HCT116 (cell line): ENCODE results near the gene LGALS3. TPM values are rescaled to one million over a fixed set of nuclear protein-coding genes. Genes with fewer than 3 reads are reported as not detected.

ENCODE experiments used
- ATAC-seq: fragments of 200-7000 bp; cut with Tn5 transposase; 2 replicates; pipeline ENCODE4 v1.9.1; 2020; ENCODE audit warnings: mild to moderate bottlenecking, moderate library complexity
- BruUV-seq: library from RNA; stranded (reverse); fragments of 400-500 nt; replicated peaks from 2 replicates; lab custom pipeline; 2021; lab: Mats Ljungman, UMichigan
- CTCF ChIA-PET: fragments of 300-600 bp; sonication (Branson Sonifier 250); formaldehyde crosslinking; loops from one replicate; lab custom pipeline; 2021; ENCODE audit warnings: antibody characterized with exemption; lab: Charles Lee
- POLR2A ChIA-PET: fragments of 300-600, 350-600 bp; sonication (Branson Sonifier 250); formaldehyde crosslinking; loops from one replicate; lab custom pipeline; 2021; ENCODE audit warnings: antibody characterized with exemption; lab: Charles Lee
- RAD21 ChIA-PET, 2 experiments: fragments of 300-600 bp; sonication (Branson Sonifier 250); formaldehyde crosslinking; loops; one replicate each; lab custom pipeline; 2023; ENCODE audit warnings: low total read pairs in 2 of 2; ENCODE audit not compliant: uncharacterized antibody in 2 of 2, unreplicated experiment in 2 of 2, low non-redundant PET in 1 of 2; lab: Charles Lee
- DNase-seq: peaks from one replicate; pipeline ENCODE4 v3.0.0-alpha.2; 2010; ENCODE audit warnings: low read depth, low spot score
- H2AFZ ChIP-seq: fragments of 200-600 bp; shearing (Covaris generic), sonication (generic); 2 replicates; pipeline ENCODE4 v1.6.1; 2017; ENCODE audit warnings: low read depth, mixed run types, mixed read lengths, antibody characterized with exemption, low read length; ENCODE audit not compliant: poor library complexity, severe bottlenecking
- H3K27ac ChIP-seq: 2 replicates; pipeline ENCODE4 v1.5.1; 2012; ENCODE audit warnings: low read depth, low read length
- H3K27me3 ChIP-seq: fragments of 200-600 bp; sonication (generic); 2 replicates; pipeline ENCODE4 v1.6.1; 2016; ENCODE audit warnings: mixed run types, low read length, mixed read lengths; ENCODE audit not compliant: insufficient read depth
- H3K36me3 ChIP-seq, 2 experiments: fragments of 200-500 bp in 1 of 2; fragments of 200-600 bp in 1 of 2; sonication (Bioruptor generic) in 1 of 2; sonication (generic) in 1 of 2; 2 replicates each; pipeline versions ENCODE4 v1.5.1 to v1.6.1; 2014 to 2016; ENCODE audit warnings: low read length in 2 of 2, inconsistent platforms in 1 of 2, mixed read lengths in 1 of 2, mixed run types in 1 of 2; ENCODE audit not compliant: insufficient read depth in 2 of 2, control insufficient read depth in 1 of 2
- H3K4me1 ChIP-seq, 2 experiments: fragments of 200-600 bp in 1 of 2; sonication (generic) in 1 of 2; 2 replicates each; pipeline versions ENCODE4 v1.5.1 to v1.6.1; 2012 to 2017; ENCODE audit warnings: low read length in 2 of 2, inconsistent platforms in 1 of 2, mild to moderate bottlenecking in 1 of 2, mixed read lengths in 1 of 2, mixed run types in 1 of 2, moderate library complexity in 1 of 2; ENCODE audit not compliant: insufficient read depth in 2 of 2, control insufficient read depth in 1 of 2
- H3K4me2 ChIP-seq: fragments of 200-600 bp; sonication (generic); 2 replicates; pipeline ENCODE4 v1.6.1; 2017; ENCODE audit warnings: mixed run types, low read length, mixed read lengths
- H3K4me3 ChIP-seq, 2 experiments: fragments of 200-600 bp in 1 of 2; sonication (generic) in 1 of 2; replicated peaks in 1 of 2; 2 replicates each; pipeline ENCODE4 v1.5.1; 2011 to 2016; ENCODE audit warnings: low read length in 2 of 2, control low read depth in 1 of 2, low read depth in 1 of 2, mild to moderate bottlenecking in 1 of 2, mixed read lengths in 1 of 2, mixed run types in 1 of 2
- H3K79me2 ChIP-seq: fragments of 200-600 bp; sonication (generic); 2 replicates; pipeline ENCODE4 v1.6.1; 2017; ENCODE audit warnings: mild to moderate bottlenecking, mixed run types, low read length, moderate library complexity, mixed read lengths; ENCODE audit not compliant: insufficient read depth
- H3K9ac ChIP-seq: fragments of 200-600 bp; sonication (generic); 2 replicates; pipeline ENCODE4 v1.6.1; 2016; ENCODE audit warnings: low read length, mixed read lengths
- H3K9me2 ChIP-seq: fragments of 200-600 bp; sonication (generic), shearing (Covaris generic); 2 replicates; pipeline ENCODE4 v1.6.1; 2017; ENCODE audit warnings: mixed run types, mild to moderate bottlenecking, moderate library complexity; ENCODE audit not compliant: insufficient read depth
- H3K9me3 ChIP-seq, 2 experiments: fragments of 200-500 bp in 1 of 2; fragments of 200-600 bp in 1 of 2; sonication (Bioruptor generic) in 1 of 2; sonication (generic) in 1 of 2; 2 replicates each; pipeline ENCODE4 v1.6.1; 2014 to 2017; ENCODE audit warnings: low read length in 2 of 2, mixed read lengths in 2 of 2, inconsistent platforms in 1 of 2, low read depth in 1 of 2, mild to moderate bottlenecking in 1 of 2, mixed run types in 1 of 2, moderate library complexity in 1 of 2; ENCODE audit not compliant: control insufficient read depth in 1 of 2, insufficient read depth in 1 of 2
- H4K20me1 ChIP-seq: fragments of 200-600 bp; sonication (generic), shearing (Covaris generic); 2 replicates; pipeline ENCODE4 v1.6.1; 2017; ENCODE audit warnings: mixed run types, mild to moderate bottlenecking, moderate library complexity; ENCODE audit not compliant: insufficient read depth
- CEBPB ChIP-seq: IDR thresholded peaks from 2 replicates; pipeline ENCODE4 v1.6.1; 2012; ENCODE audit warnings: low read depth
- ELF1 ChIP-seq: IDR thresholded peaks from 2 replicates; pipeline ENCODE4 v1.6.1; 2012; ENCODE audit warnings: low read depth, borderline replicate concordance
- EZH2 ChIP-seq: fragments of 200-600 bp; sonication (generic); IDR thresholded peaks from 2 replicates; pipeline ENCODE4 v1.6.1; 2017; ENCODE audit warnings: antibody characterized with exemption, mixed run types
- EZH2phosphoT487 ChIP-seq: fragments of 200-600 bp; IDR thresholded peaks from 2 replicates; pipeline ENCODE4 v1.6.1; 2018; ENCODE audit warnings: antibody characterized with exemption, borderline replicate concordance
- ZFX ChIP-seq: fragments of 450-650 bp; IDR thresholded peaks from 2 replicates; pipeline ENCODE4 v1.6.1; 2017
- intact Hi-C: fragments of 100-400 bp; cut with micrococcal nuclease; formaldehyde crosslinking; loops from 2 replicates; pipeline ENCODE4 v1.10.0; 2022
- total RNA-seq: library from RNA; stranded (reverse); gene quantifications from one replicate; pipeline ENCODE4 v1.2.1, GENCODE V29; 2021; ENCODE audit not compliant: unreplicated experiment

Gene LGALS3
- total RNA-seq, 1 experiment from 2014 or later, result 86.1 TPM

GRCh38 chr14:55088356-55088755, 40.7 kb upstream of the LGALS3 start:
- TF ChIP-seq ZFX (no peak), EZH2phosphoT487 (no peak), EZH2 (no peak), CEBPB (no peak)
- H3K36me3 ChIP-seq, result no peaks in the 10 kb centered on the region
- ChIA-PET CTCF (interaction anchor here (1.9 to 2.5 kb wide), 3 partner anchors 11 to 73 kb away, joined by 6 to 46 read pairs (median 10); no protein-coding TSS in a partner anchor), RAD21 (interaction anchor here in 1 of 2 experiments (1.0 kb wide), 1 partner anchor 72 kb away, joined by 4 read pairs; no protein-coding TSS in a partner anchor), POLR2A (no interaction called here)
- no peak overlapping the region for H3K4me2 ChIP-seq
- ATAC-seq, result no peak
- H3K4me1 ChIP-seq, result peaks cover 0 to 19% of the 10 kb centered on the region in 2 experiments; a peak in 3 of 4 replicates
- no peak overlapping the region for H2AFZ ChIP-seq
- no TSS peak for BruUV-seq
- H3K9me3 ChIP-seq, result no peaks in the 10 kb centered on the region
- no peak overlapping the region for H3K9ac ChIP-seq
- no peak overlapping the region for H3K27ac ChIP-seq
- H3K4me3 ChIP-seq, result no peak overlapping the region
- intact Hi-C loops, result loop anchor here (2.0 to 10.0 kb wide), 3 partner anchors 40 to 266 kb away; partner anchors contain the start of gene LGALS3
- DNase-seq, result no peak
- H3K9me2 ChIP-seq, result no peaks in the 10 kb centered on the region
- no peaks in the 10 kb centered on the region for H3K79me2 ChIP-seq
- no peaks in the 10 kb centered on the region for H4K20me1 ChIP-seq
- no peaks in the 10 kb centered on the region for H3K27me3 ChIP-seq

- Histone ChIP-seq H3K36me3 (no peaks in the 10 kb centered on the region), H3K9me3 (no peaks in the 10 kb centered on the region), H3K27ac (no peak overlapping the region), H3K9ac (no peak overlapping the region), H3K4me3 (no peak overlapping the region), H3K79me2 (no peaks in the 10 kb centered on the region), H3K4me2 (no peak overlapping the region), H4K20me1 (no peaks in the 10 kb centered on the region), H3K9me2 (no peaks in the 10 kb centered on the region), H3K27me3 (no peaks in the 10 kb centered on the region), H3K4me1 (peaks cover 0 to 10% of the 10 kb centered on the region in 2 experiments; a peak in 1 of 4 replicates), H2AFZ (no peak overlapping the region)
- ChIA-PET CTCF (interaction anchor here (1.3 kb wide), 2 partner anchors 16 to 69 kb away, joined by 4 to 8 read pairs; no protein-coding TSS in a partner anchor), POLR2A (interaction anchor here (1.3 kb wide), 1 partner anchor 10 kb away, joined by 4 read pairs; no protein-coding TSS in a partner anchor), RAD21 (interaction anchor here in 1 of 2 experiments (1.1 kb wide), 1 partner anchor 10 kb away, joined by 3 read pairs; no protein-coding TSS in a partner anchor)
- no peak for TF ChIP-seq EZH2
- TF ChIP-seq ELF1, result no peak
- BruUV-seq, result no TSS peak
- DNase-seq, result no peak
- ATAC-seq, result no peak
- intact Hi-C loops, result no loop called here
These were observed 36.7 kb upstream of the LGALS3 start for GRCh38 chr14:55092341-55092740.
